CD14-positive monocyte (primary cell): ENCODE measurements around the gene CHKA. TPM values are rescaled to one million over a fixed set of nuclear protein-coding genes. Genes with fewer than 3 reads are reported as not detected.

ENCODE experiments used
- DNase-seq, 3 donors: peaks; one replicate each; pipeline ENCODE4 v3.0.0-alpha.2; 2011 to 2022
- H2AFZ ChIP-seq: 2 replicates; pipeline ENCODE4 v1.6.0; 2012; ENCODE audit warnings: mild to moderate bottlenecking, low read depth, low read length, inconsistent platforms; ENCODE audit not compliant: insufficient read depth, poor library complexity, severe bottlenecking
- H3K27ac ChIP-seq, 2 donors: 1 replicate in 1 of 2; 2 replicates in 1 of 2; pipeline ENCODE4 v1.5.1; 2012 to 2013; ENCODE audit warnings: low read length in 2 of 2, control low read depth in 1 of 2, inconsistent platforms in 1 of 2, low read depth in 1 of 2, mild to moderate bottlenecking in 1 of 2
- H3K27me3 ChIP-seq, 2 donors: one replicate each; pipeline versions ENCODE4 v1.6.0 to v1.6.1; 2011 to 2013; ENCODE audit warnings: low read length in 2 of 2; ENCODE audit not compliant: control insufficient read depth in 2 of 2, insufficient read depth in 2 of 2
- H3K36me3 ChIP-seq, 2 donors: replicated peaks in 1 of 2; 1 replicate in 1 of 2; 2 replicates in 1 of 2; pipeline versions ENCODE4 v1.5.1 to v1.6.1; 2012 to 2013; ENCODE audit warnings: low read length in 2 of 2, control low read depth in 1 of 2, inconsistent platforms in 1 of 2, mild to moderate bottlenecking in 1 of 2; ENCODE audit not compliant: insufficient read depth in 2 of 2, control insufficient read depth in 1 of 2
- H3K4me1 ChIP-seq, 2 donors: 1 replicate in 1 of 2; 2 replicates in 1 of 2; pipeline versions ENCODE4 v1.5.1 to v1.6.1; 2012 to 2013; ENCODE audit warnings: low read length in 2 of 2, control low read depth in 1 of 2, inconsistent platforms in 1 of 2, mild to moderate bottlenecking in 1 of 2, moderate library complexity in 1 of 2; ENCODE audit not compliant: insufficient read depth in 2 of 2, control insufficient read depth in 1 of 2
- H3K4me2 ChIP-seq: replicated peaks from 2 replicates; pipeline ENCODE3; 2012; ENCODE audit warnings: low read length, moderate library complexity, mild to moderate bottlenecking; ENCODE audit not compliant: poor library complexity, severe bottlenecking; ENCODE audit errors: extremely low read depth
- H3K4me3 ChIP-seq, 3 experiments: fragments of 200-600 bp in 1 of 3; sonication (generic) in 1 of 3; replicated peaks in 1 of 3; 1 replicate in 2 of 3; 2 replicates in 1 of 3; pipeline ENCODE4 v1.5.1; 2011 to 2013; ENCODE audit warnings: low read length in 3 of 3, mild to moderate bottlenecking in 3 of 3, control low read depth in 2 of 3, low read depth in 2 of 3, inconsistent platforms in 1 of 3, moderate library complexity in 1 of 3
- H3K79me2 ChIP-seq: 2 replicates; pipeline ENCODE4 v1.6.0; 2012; ENCODE audit warnings: mild to moderate bottlenecking, control low read depth, inconsistent platforms, low read length, moderate library complexity; ENCODE audit not compliant: insufficient read depth
- H3K9ac ChIP-seq: 2 replicates; pipeline ENCODE4 v1.6.0; 2017; ENCODE audit warnings: low read length, mild to moderate bottlenecking; ENCODE audit not compliant: insufficient read depth, poor library complexity, severe bottlenecking
- H3K9me3 ChIP-seq, 2 donors: replicated peaks in 1 of 2; 1 replicate in 1 of 2; 2 replicates in 1 of 2; pipeline versions ENCODE4 v1.5.1 to v1.6.1; 2012 to 2013; ENCODE audit warnings: low read length in 2 of 2, control low read depth in 1 of 2; ENCODE audit not compliant: control insufficient read depth in 1 of 2, insufficient read depth in 1 of 2
- H4K20me1 ChIP-seq: 2 replicates; pipeline ENCODE4 v1.6.0; 2012; ENCODE audit warnings: mild to moderate bottlenecking, low read length, control low read depth, moderate library complexity; ENCODE audit not compliant: insufficient read depth
- H3K27ac Mint-ChIP-seq, 7 donors: one replicate each; pipeline ENCODE4 v1.8.0; 2020; ENCODE audit warnings: mild to moderate bottlenecking in 7 of 7, mixed read lengths in 7 of 7, moderate library complexity in 6 of 7, inconsistent platforms in 2 of 7
- H3K27me3 Mint-ChIP-seq, 3 donors: one replicate each; pipeline ENCODE4 v1.8.0; 2021 to 2022; ENCODE audit warnings: low read depth in 3 of 3, mild to moderate bottlenecking in 3 of 3, mixed read lengths in 3 of 3, moderate library complexity in 3 of 3, inconsistent platforms in 1 of 3
- H3K36me3 Mint-ChIP-seq, 2 donors: one replicate each; pipeline ENCODE4 v1.8.0; 2020; ENCODE audit warnings: mixed read lengths in 2 of 2, inconsistent platforms in 1 of 2, mild to moderate bottlenecking in 1 of 2
- H3K4me1 Mint-ChIP-seq: one replicate; pipeline ENCODE4 v1.8.0; 2020; ENCODE audit warnings: mild to moderate bottlenecking, mixed read lengths
- H3K4me3 Mint-ChIP-seq, 2 donors: one replicate each; pipeline ENCODE4 v1.8.0; 2020; ENCODE audit warnings: mild to moderate bottlenecking in 2 of 2, mixed read lengths in 2 of 2, moderate library complexity in 1 of 2
- H3K9me3 Mint-ChIP-seq, 7 donors: one replicate each; pipeline ENCODE4 v1.8.0; 2020 to 2022; ENCODE audit warnings: mixed read lengths in 7 of 7, mild to moderate bottlenecking in 6 of 7, moderate library complexity in 6 of 7, inconsistent platforms in 2 of 7
- CTCF ChIP-seq: fragments of 200-600 bp; IDR thresholded peaks from one replicate; pipeline ENCODE4 v1.8.0; 2022; ENCODE audit warnings: antibody characterized with exemption, mild to moderate bottlenecking
- WGBS: methylation state at CpG from one replicate; pipeline ENCODE4 v1.1.5; 2013; ENCODE audit warnings: missing lambda C conversion rate; ENCODE audit not compliant: insufficient coverage; 5-methylcytosine and 5-hydroxymethylcytosine counted together
- intact Hi-C, 2 donors: fragments of 100-400 bp; cut with micrococcal nuclease; formaldehyde crosslinking; loops; one replicate each; pipeline versions ENCODE4 v1.15.0 to v1.15.1; 2023
- polyA plus RNA-seq, 3 donors: library from polyadenylated mRNA; depleted of rRNA in 1 of 3; unstranded in 2 of 3; stranded (reverse) in 1 of 3; fragments of 300-500 nt in 2 of 3; fragments of >200 nt in 1 of 3; fragmentation: Illumina TruSeq in 2 of 3; gene quantifications; 1 replicate in 2 of 3; 2 replicates in 1 of 3; pipeline ENCODE4 v1.2.3, GENCODE V29; 2012 to 2021

Gene CHKA
- polyA plus RNA-seq, 3 donors, result 2.8 to 20.9 (median 5.7) TPM

- H3K36me3 ChIP-seq, result peaks cover 68 to 75% of the 10 kb centered on the region in 2 donors
Observed at GRCh38 chr11:68051191-68052136, 69.7 kb downstream of the CHKA start.

More at GRCh38 chr11:68051191-68052136, 69.7 kb downstream of the CHKA start:
- H3K9ac ChIP-seq, result no peak overlapping the region
- intact Hi-C loops, result no loop called here
- H3K27me3 ChIP-seq, result no peaks in the 10 kb centered on the region
- no peak overlapping the region for H3K4me2 ChIP-seq
- no peak overlapping the region for H2AFZ ChIP-seq
- peaks cover 3% of the 10 kb centered on the region for H3K79me2 ChIP-seq
- Mint-ChIP-seq H3K4me3 (no peak overlapping the region), H3K27me3 (peaks cover 0 to 2% (median 0%) of the 10 kb centered on the region in 3 donors), H3K9me3 (peaks cover 0 to 3% (median 0%) of the 10 kb centered on the region in 7 donors), H3K27ac (peak overlapping the region in 5 of 7 donors; percentile 21 to 79 (median 56)), H3K36me3 (peaks cover 55 to 59% of the 10 kb centered on the region in 2 donors), H3K4me1 (no peaks in the 10 kb centered on the region)
- H4K20me1 ChIP-seq, result peaks cover 79% of the 10 kb centered on the region
- peak overlapping the region in 1 of 2 donors; percentile 53 for H3K27ac ChIP-seq
- DNase-seq, result no peak
- no peaks in the 10 kb centered on the region for H3K4me1 ChIP-seq
- TF ChIP-seq CTCF, result no peak
- H3K4me3 ChIP-seq, result no peak overlapping the region
- WGBS, result 89% methylated on average over 11 of the region's 14 CpGs
- no peaks in the 10 kb centered on the region for H3K9me3 ChIP-seq
